Keratinocyte (primary cell): ENCODE results near the gene PIBF1. TPM values are rescaled to one million over a fixed set of nuclear protein-coding genes. Genes with fewer than 3 reads are reported as not detected.

Experiments used
- DNase-seq: peaks from one replicate; pipeline ENCODE4 v3.0.0-alpha.2; 2011; ENCODE audit warnings: low read depth, missing footprints, low spot score
- FAIRE-seq: peaks from 2 replicates; lab custom pipeline; 2011; peaks lifted over from hg19 to GRCh38; lab: Jason Lieb, UNC
- H2AFZ ChIP-seq: 2 replicates; pipeline ENCODE4 v1.6.0; 2012; ENCODE audit warnings: low read length, control low read depth, inconsistent platforms; ENCODE audit not compliant: control insufficient read depth
- H3K27ac ChIP-seq: 2 replicates; pipeline ENCODE4 v1.5.1; 2011; ENCODE audit warnings: low read length; ENCODE audit not compliant: control insufficient read depth, insufficient read depth
- H3K27me3 ChIP-seq: 3 replicates; pipeline ENCODE4 v1.6.0; 2011; ENCODE audit warnings: low read length; ENCODE audit not compliant: control insufficient read depth, insufficient read depth; ENCODE audit errors: extremely low read depth
- H3K36me3 ChIP-seq, 2 experiments: 2 replicates in 1 of 2; 3 replicates in 1 of 2; pipeline ENCODE4 v1.5.1; 2011; ENCODE audit warnings: low read length in 2 of 2, mild to moderate bottlenecking in 1 of 2; ENCODE audit not compliant: control insufficient read depth in 2 of 2, insufficient read depth in 2 of 2; ENCODE audit errors: extremely low read depth in 1 of 2
- H3K4me1 ChIP-seq: 3 replicates; pipeline ENCODE4 v1.5.1; 2011; ENCODE audit warnings: low read length; ENCODE audit not compliant: control insufficient read depth, insufficient read depth; ENCODE audit errors: extremely low read depth
- H3K4me2 ChIP-seq: 3 replicates; pipeline ENCODE4 v1.6.0; 2011; ENCODE audit warnings: low read depth, low read length; ENCODE audit not compliant: control insufficient read depth, insufficient read depth; ENCODE audit errors: extremely low read depth
- H3K4me3 ChIP-seq, 3 experiments: fragments of 200-600 bp in 1 of 3; sonication (generic) in 1 of 3; 2 replicates in 2 of 3; 3 replicates in 1 of 3; pipeline ENCODE4 v1.5.1; 2011 to 2016; ENCODE audit warnings: low read length in 3 of 3, mild to moderate bottlenecking in 3 of 3, control low read depth in 2 of 3, inconsistent platforms in 1 of 3, low read depth in 1 of 3, mixed read lengths in 1 of 3, mixed run types in 1 of 3, moderate library complexity in 1 of 3; ENCODE audit not compliant: control insufficient read depth in 2 of 3, insufficient read depth in 2 of 3; ENCODE audit errors: extremely low read depth in 1 of 3
- H3K79me2 ChIP-seq: 2 replicates; pipeline ENCODE4 v1.6.0; 2012; ENCODE audit warnings: low read length; ENCODE audit not compliant: control insufficient read depth, insufficient read depth
- H3K9ac ChIP-seq: 3 replicates; pipeline ENCODE4 v1.6.0; 2011; ENCODE audit warnings: low read length; ENCODE audit not compliant: control insufficient read depth, insufficient read depth; ENCODE audit errors: extremely low read depth
- H3K9me1 ChIP-seq: 3 replicates; pipeline ENCODE4 v1.6.0; 2011; ENCODE audit warnings: low read length; ENCODE audit not compliant: control insufficient read depth, insufficient read depth; ENCODE audit errors: extremely low read depth
- H3K9me3 ChIP-seq: 2 replicates; pipeline ENCODE4 v1.5.1; 2012; ENCODE audit warnings: low read depth, low read length; ENCODE audit not compliant: control insufficient read depth
- H4K20me1 ChIP-seq: 3 replicates; pipeline ENCODE4 v1.6.0; 2011; ENCODE audit warnings: low read length; ENCODE audit not compliant: control insufficient read depth, insufficient read depth; ENCODE audit errors: extremely low read depth
- EZH2 ChIP-seq: IDR thresholded peaks from one replicate; pipeline ENCODE4 v1.6.1; 2012; ENCODE audit warnings: inconsistent platforms, mild to moderate bottlenecking, low read length, moderate library complexity
- dilution Hi-C: fragments of 300-500 bp; cut with MboI; formaldehyde crosslinking; loops from one replicate; pipeline ENCODE4 v1.7.0; 2020; ENCODE audit warnings: low sequenced_read_pairs; ENCODE audit not compliant: extremely low pct_ligation_motif_present
- polyA plus RNA-seq, 5 experiments: library from polyadenylated mRNA; depleted of rRNA in 3 of 5; stranded (reverse) in 3 of 5; stranded (forward) in 1 of 5; unstranded in 1 of 5; fragments of >200 nt; gene quantifications; 1 replicate in 1 of 5; 2 replicates in 3 of 5; 3 replicates in 1 of 5; pipeline versions ENCODE4 v1.2.1 to v1.2.3, GENCODE V29; 2011 to 2012; ENCODE audit warnings: missing spikeins in 2 of 5, low read depth in 1 of 5, low replicate concordance in 1 of 5
- TF ChIP-seq, protein P1 (sequence below), 3 experiments: IDR thresholded peaks in 1 of 3; conservative IDR thresholded peaks in 1 of 3; optimal IDR thresholded peaks in 1 of 3; 2 replicates in 2 of 3; 3 replicates in 1 of 3; pipeline versions ENCODE3 to v1.5.1; 2011; ENCODE audit warnings: low read length in 3 of 3, mild to moderate bottlenecking in 3 of 3, moderate library complexity in 2 of 3, control low read depth in 1 of 3, inconsistent platforms in 1 of 3; ENCODE audit not compliant: insufficient read depth in 2 of 3; ENCODE audit errors: extremely low read depth in 1 of 3

The PIBF1 gene
- polyA plus RNA-seq, 1 donor (not counting 4 experiments of a cell fraction or from before 2014, with no cell fraction given) = 9.1 TPM

- Histone ChIP-seq H2AFZ (peak overlapping the region; percentile 36), H3K4me2 (peak overlapping the region; percentile 99), H3K9me1 (no peaks in the 10 kb centered on the region), H4K20me1 (peaks cover 7% of the 10 kb centered on the region), H3K9me3 (no peaks in the 10 kb centered on the region), H3K4me3 (peak overlapping the region; percentile 68 to 97 (median 70)), H3K27me3 (no peaks in the 10 kb centered on the region), H3K27ac (peak overlapping the region; percentile 94), H3K79me2 (peaks cover 54% of the 10 kb centered on the region), H3K9ac (peak overlapping the region; percentile 83), H3K36me3 (peaks cover 6 to 15% of the 10 kb centered on the region in 2 experiments), H3K4me1 (peaks cover 33% of the 10 kb centered on the region)
- TF ChIP-seq EZH2 = no peak
- TF ChIP-seq, protein P1, sequence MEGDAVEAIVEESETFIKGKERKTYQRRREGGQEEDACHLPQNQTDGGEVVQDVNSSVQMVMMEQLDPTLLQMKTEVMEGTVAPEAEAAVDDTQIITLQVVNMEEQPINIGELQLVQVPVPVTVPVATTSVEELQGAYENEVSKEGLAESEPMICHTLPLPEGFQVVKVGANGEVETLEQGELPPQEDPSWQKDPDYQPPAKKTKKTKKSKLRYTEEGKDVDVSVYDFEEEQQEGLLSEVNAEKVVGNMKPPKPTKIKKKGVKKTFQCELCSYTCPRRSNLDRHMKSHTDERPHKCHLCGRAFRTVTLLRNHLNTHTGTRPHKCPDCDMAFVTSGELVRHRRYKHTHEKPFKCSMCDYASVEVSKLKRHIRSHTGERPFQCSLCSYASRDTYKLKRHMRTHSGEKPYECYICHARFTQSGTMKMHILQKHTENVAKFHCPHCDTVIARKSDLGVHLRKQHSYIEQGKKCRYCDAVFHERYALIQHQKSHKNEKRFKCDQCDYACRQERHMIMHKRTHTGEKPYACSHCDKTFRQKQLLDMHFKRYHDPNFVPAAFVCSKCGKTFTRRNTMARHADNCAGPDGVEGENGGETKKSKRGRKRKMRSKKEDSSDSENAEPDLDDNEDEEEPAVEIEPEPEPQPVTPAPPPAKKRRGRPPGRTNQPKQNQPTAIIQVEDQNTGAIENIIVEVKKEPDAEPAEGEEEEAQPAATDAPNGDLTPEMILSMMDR (optimal IDR thresholded peaks at IDR 0.05 in 1 of 3, IDR thresholded peaks at IDR 0.05 in 1 of 3, conservative IDR thresholded peaks at IDR 0.05 in 1 of 3; ENCODE audit: extremely low read depth in 1 of 3, insufficient read depth in 2 of 3, low read length in 3 of 3) = no peak
- no peak for DNase-seq
- peak; percentile 57 for FAIRE-seq
- dilution Hi-C loops = no loop called here
Observed at GRCh38 chr13:73058064-73058313, 276.1 kb downstream of the PIBF1 start.

DNA sequence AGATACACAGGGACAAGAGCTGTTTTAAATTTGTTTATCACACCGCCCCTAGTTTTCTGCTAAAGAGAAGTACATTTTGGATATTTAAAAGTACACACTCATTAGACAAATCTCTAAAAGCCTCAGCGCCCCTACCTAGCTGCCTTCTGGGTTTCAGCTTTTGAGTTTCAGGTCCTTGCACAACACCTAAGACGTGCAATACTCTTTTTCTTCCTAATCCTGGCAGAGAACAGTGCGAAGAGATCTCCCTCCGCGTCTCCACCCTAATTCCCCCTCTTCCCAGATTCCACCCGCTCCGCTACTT is 276.5 kb downstream of the PIBF1 start:
- no peak overlapping the region for H2AFZ ChIP-seq
- dilution Hi-C loops = no loop called here
- peak overlapping the region; percentile 99 for H3K4me2 ChIP-seq
- H3K79me2 ChIP-seq = peaks cover 58% of the 10 kb centered on the region
- H3K27me3 ChIP-seq = no peaks in the 10 kb centered on the region
- peaks cover 6 to 19% of the 10 kb centered on the region in 2 experiments for H3K36me3 ChIP-seq
- H4K20me1 ChIP-seq = peaks cover 7% of the 10 kb centered on the region
- peaks cover 37% of the 10 kb centered on the region for H3K4me1 ChIP-seq
- FAIRE-seq (peak; percentile 77), DNase-seq (no peak)
- TF ChIP-seq, protein P1 (optimal IDR thresholded peaks at IDR 0.05 in 1 of 3, IDR thresholded peaks at IDR 0.05 in 1 of 3, conservative IDR thresholded peaks at IDR 0.05 in 1 of 3; ENCODE audit: extremely low read depth in 1 of 3, insufficient read depth in 2 of 3, low read length in 3 of 3) = no peak
- no peak for TF ChIP-seq EZH2
- H3K27ac ChIP-seq = peak overlapping the region; percentile 94
- H3K9ac ChIP-seq = peak overlapping the region; percentile 83
- H3K9me1 ChIP-seq = no peaks in the 10 kb centered on the region
- H3K4me3 ChIP-seq = peak overlapping the region; percentile 68 to 97 (median 70)
- H3K9me3 ChIP-seq = no peaks in the 10 kb centered on the region
